Caco-2 (cell line): ENCODE measurements around the gene ZBTB16. TPM values are rescaled to one million over a fixed set of nuclear protein-coding genes. Genes with fewer than 3 reads are reported as not detected.

ENCODE experiments used
- BruUV-seq: library from RNA; stranded (reverse); fragments of 400-500 nt; replicated peaks from 2 replicates; lab custom pipeline; 2021; lab: Mats Ljungman, UMichigan
- CTCF ChIA-PET: fragments of 300-600 bp; sonication (Branson Sonifier 250); formaldehyde crosslinking; loops from one replicate; lab custom pipeline; 2022; ENCODE audit warnings: antibody characterized with exemption; lab: Charles Lee
- POLR2A ChIA-PET: fragments of 300-600 bp; sonication (Branson Sonifier 250); formaldehyde crosslinking; loops from one replicate; lab custom pipeline; 2022; ENCODE audit warnings: antibody characterized with exemption; lab: Charles Lee
- DNase-seq, 2 experiments: peaks; one replicate each; pipeline versions ENCODE4 v3.0.0 to v3.0.0-alpha.2; 2020 to 2022
- H3K27me3 ChIP-seq: replicated peaks from 2 replicates; pipeline ENCODE4 v1.6.0; 2011; ENCODE audit warnings: low read length; ENCODE audit not compliant: control insufficient read depth, insufficient read depth
- H3K36me3 ChIP-seq: 2 replicates; pipeline ENCODE4 v1.5.1; 2011; ENCODE audit warnings: low read length; ENCODE audit not compliant: control insufficient read depth, insufficient read depth
- H3K4me1 ChIP-seq: fragments of 250-450 bp; sonication (Bioruptor Pico); 2 replicates; pipeline ENCODE4 v1.5.1; 2020; ENCODE audit warnings: mild to moderate bottlenecking
- H3K4me3 ChIP-seq: 2 replicates; pipeline ENCODE4 v1.5.1; 2011; ENCODE audit warnings: low read depth, mild to moderate bottlenecking, control low read depth, low read length
- H3K9me3 ChIP-seq: fragments of 250-450 bp; sonication (Bioruptor Pico); 2 replicates; pipeline ENCODE4 v1.5.1; 2020; ENCODE audit warnings: mild to moderate bottlenecking, moderate library complexity
- H3K27ac Mint-ChIP-seq: one replicate; pipeline ENCODE4 v1.8.0; 2022; ENCODE audit warnings: mixed read lengths; ENCODE audit not compliant: unreplicated experiment
- H3K27me3 Mint-ChIP-seq: one replicate; pipeline ENCODE4 v1.8.0; 2022; ENCODE audit warnings: mixed read lengths; ENCODE audit not compliant: insufficient read depth, unreplicated experiment
- H3K36me3 Mint-ChIP-seq: one replicate; pipeline ENCODE4 v1.8.0; 2022; ENCODE audit warnings: mild to moderate bottlenecking, mixed read lengths; ENCODE audit not compliant: insufficient read depth, unreplicated experiment
- H3K4me1 Mint-ChIP-seq: one replicate; pipeline ENCODE4 v1.8.0; 2022; ENCODE audit warnings: low read depth, mixed read lengths; ENCODE audit not compliant: unreplicated experiment
- H3K4me3 Mint-ChIP-seq: one replicate; pipeline ENCODE4 v1.8.0; 2022; ENCODE audit warnings: mild to moderate bottlenecking, moderate library complexity, mixed read lengths; ENCODE audit not compliant: unreplicated experiment
- H3K9me3 Mint-ChIP-seq: one replicate; pipeline ENCODE4 v1.8.0; 2022; ENCODE audit warnings: mixed read lengths; ENCODE audit not compliant: unreplicated experiment
- CTCF ChIP-seq, 2 experiments: fragments of 200-600 bp in 1 of 2; IDR thresholded peaks; 1 replicate in 1 of 2; 2 replicates in 1 of 2; pipeline versions ENCODE4 v1.5.1 to v1.8.0; 2011 to 2022; ENCODE audit warnings: antibody characterized with exemption in 1 of 2, control low read depth in 1 of 2, inconsistent platforms in 1 of 2, low read depth in 1 of 2, low read length in 1 of 2, mild to moderate bottlenecking in 1 of 2, moderate library complexity in 1 of 2; ENCODE audit not compliant: insufficient read depth in 1 of 2, severe bottlenecking in 1 of 2, unreplicated experiment in 1 of 2
- intact Hi-C: fragments of 100-400 bp; cut with micrococcal nuclease; formaldehyde crosslinking; loops from one replicate; pipeline ENCODE4 v1.10.0; 2022; ENCODE audit not compliant: unreplicated experiment
- total RNA-seq: library from RNA; stranded (reverse); gene quantifications from 2 replicates; pipeline ENCODE4 v1.2.3, GENCODE V29; 2022

Gene ZBTB16
- total RNA-seq, 1 experiment from 2014 or later: 12.7 TPM

GRCh38 chr11:114225661-114226060, 166.2 kb downstream of the ZBTB16 start:
- H3K4me1 Mint-ChIP-seq: no peaks in the 10 kb centered on the region
- BruUV-seq: no TSS peak
- Histone ChIP-seq H3K36me3 (no peaks in the 10 kb centered on the region), H3K4me1 (no peaks in the 10 kb centered on the region), H3K27me3 (no peaks in the 10 kb centered on the region), H3K9me3 (no peaks in the 10 kb centered on the region), H3K4me3 (no peak overlapping the region)
- H3K4me3 Mint-ChIP-seq: no peak overlapping the region
- DNase-seq: no peak
- intact Hi-C loops: no loop called here
- no peaks in the 10 kb centered on the region for H3K9me3 Mint-ChIP-seq
- H3K27ac Mint-ChIP-seq: no peak overlapping the region
- no peak for TF ChIP-seq CTCF (IDR thresholded peaks at IDR 0.05; ENCODE audit: insufficient read depth in 1 of 2, low read depth in 1 of 2, low read length in 1 of 2, severe bottlenecking in 1 of 2, unreplicated experiment in 1 of 2)
- ChIA-PET POLR2A (no interaction called here), CTCF (interaction anchor here (1.4 kb wide), 1 partner anchor 37 kb away, joined by 3 read pairs; no protein-coding TSS in a partner anchor)
- no peaks in the 10 kb centered on the region for H3K36me3 Mint-ChIP-seq
- no peaks in the 10 kb centered on the region for H3K27me3 Mint-ChIP-seq

GRCh38 chr11:114226356-114226755, 166.8 kb downstream of the ZBTB16 start:
- Histone ChIP-seq H3K9me3 (no peaks in the 10 kb centered on the region), H3K4me1 (no peaks in the 10 kb centered on the region), H3K4me3 (no peak overlapping the region), H3K36me3 (no peaks in the 10 kb centered on the region), H3K27me3 (no peaks in the 10 kb centered on the region)
- Mint-ChIP-seq H3K36me3 (no peaks in the 10 kb centered on the region), H3K27ac (no peak overlapping the region), H3K27me3 (no peaks in the 10 kb centered on the region), H3K9me3 (no peaks in the 10 kb centered on the region), H3K4me3 (no peak overlapping the region), H3K4me1 (no peaks in the 10 kb centered on the region)
- ChIA-PET CTCF (no interaction called here), POLR2A (no interaction called here)
- intact Hi-C loops: no loop called here
- BruUV-seq: no TSS peak
- TF ChIP-seq CTCF (IDR thresholded peaks at IDR 0.05; ENCODE audit: insufficient read depth in 1 of 2, low read depth in 1 of 2, low read length in 1 of 2, severe bottlenecking in 1 of 2, unreplicated experiment in 1 of 2): no peak
- no peak for DNase-seq

DNA sequence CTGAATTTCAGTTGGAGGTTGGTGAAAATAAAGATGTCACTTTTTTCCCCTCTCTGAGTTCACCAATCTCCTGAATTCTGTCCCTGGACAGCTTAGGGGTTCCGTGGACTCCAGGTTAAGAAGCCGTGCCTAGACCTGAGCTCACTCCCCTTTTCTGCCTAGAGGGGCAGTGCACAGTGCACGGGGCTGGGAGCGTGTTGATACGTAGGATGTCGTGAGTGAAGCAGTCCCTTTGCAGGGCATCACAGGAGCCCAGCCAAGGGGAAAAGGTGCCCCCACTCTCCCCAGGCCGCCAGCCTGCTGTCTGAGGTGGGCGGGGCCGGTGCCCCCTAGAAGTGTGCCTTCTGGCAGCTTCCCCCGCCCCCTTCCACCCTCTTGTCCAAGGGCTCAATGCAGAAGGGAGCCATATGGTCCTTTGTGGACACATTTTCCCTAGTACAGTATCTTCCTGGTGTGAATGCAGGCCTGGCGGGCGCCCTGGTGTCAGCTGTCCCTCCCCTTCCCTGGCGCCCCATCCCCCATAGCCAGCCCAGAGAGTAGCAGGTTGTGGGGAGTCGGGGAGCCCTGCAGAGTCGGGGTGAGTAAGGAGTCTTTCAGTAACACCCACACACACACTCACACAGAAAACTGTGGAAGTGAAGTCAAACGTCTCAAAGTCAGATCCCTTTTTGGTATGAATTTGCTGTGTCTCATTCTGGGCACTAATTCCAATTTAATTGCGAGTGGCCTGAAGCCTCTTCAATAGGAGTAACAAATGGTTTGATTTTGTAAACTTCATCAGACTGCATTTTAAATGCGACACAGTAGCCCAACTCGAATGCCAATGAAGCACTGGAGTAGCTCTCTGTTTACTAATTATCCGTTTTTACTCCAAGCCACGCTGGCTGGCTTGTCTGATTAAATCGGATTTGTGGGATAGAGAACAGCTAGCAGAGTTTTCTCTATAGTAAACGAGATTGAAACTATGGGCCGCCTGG, 169.2 kb downstream of the ZBTB16 start:
- no TSS peak for BruUV-seq
- Histone ChIP-seq H3K4me3 (no peak overlapping the region), H3K9me3 (no peaks in the 10 kb centered on the region), H3K4me1 (no peaks in the 10 kb centered on the region), H3K27me3 (no peaks in the 10 kb centered on the region), H3K36me3 (no peaks in the 10 kb centered on the region)
- intact Hi-C loops: no loop called here
- Mint-ChIP-seq H3K27me3 (no peaks in the 10 kb centered on the region), H3K4me3 (no peak overlapping the region), H3K9me3 (no peaks in the 10 kb centered on the region), H3K27ac (no peak overlapping the region), H3K36me3 (no peaks in the 10 kb centered on the region), H3K4me1 (peaks cover 7% of the 10 kb centered on the region)
- POLR2A ChIA-PET: no interaction called here
- no peak for DNase-seq
- CTCF ChIA-PET: no interaction called here
- TF ChIP-seq CTCF (IDR thresholded peaks at IDR 0.05; ENCODE audit: insufficient read depth in 1 of 2, low read depth in 1 of 2, low read length in 1 of 2, severe bottlenecking in 1 of 2, unreplicated experiment in 1 of 2): no peak
